Sigmoid colon (tissue), 7 donors: ENCODE results near the gene KLRC3. TPM values are rescaled to one million over a fixed set of nuclear protein-coding genes. Genes with fewer than 3 reads are reported as not detected.
A peak's percentile ranks its signal among the peaks of the same experiment; 100 is the strongest.
"Not testable (repeated sequence)": the region's sequence is repeated elsewhere in the genome, so short reads cannot be mapped to it uniquely, and the experiment has no call there.

Experiments used
- DNase-seq: peaks from one replicate; pipeline ENCODE4 v3.0.0-alpha.2; 2019
- H3K27ac ChIP-seq, 4 donors: fragments of 200-600 bp; sonication (generic); one replicate each; pipeline ENCODE4 v1.5.1; 2016 to 2019; ENCODE audit warnings: mild to moderate bottlenecking in 1 of 4
- H3K27me3 ChIP-seq, 3 donors: fragments of 200-600 bp; sonication (generic); one replicate each; pipeline ENCODE4 v1.5.1; 2019; ENCODE audit warnings: mild to moderate bottlenecking in 1 of 3
- H3K36me3 ChIP-seq, 4 donors: fragments of 200-600 bp; sonication (generic); one replicate each; pipeline ENCODE4 v1.5.1; 2016 to 2019
- H3K4me1 ChIP-seq, 4 donors: fragments of 200-600 bp; sonication (generic); one replicate each; pipeline ENCODE4 v1.5.1; 2017 to 2019
- H3K4me3 ChIP-seq, 4 donors: fragments of 200-600 bp; sonication (generic); one replicate each; pipeline ENCODE4 v1.5.1; 2017 to 2019; ENCODE audit warnings: mild to moderate bottlenecking in 2 of 4, moderate library complexity in 1 of 4
- H3K9me3 ChIP-seq, 4 donors: fragments of 200-600 bp in 3 of 4; sonication (generic) in 3 of 4; one replicate each; pipeline versions ENCODE4 v1.5.1 to v1.6.1; 2013 to 2019
- EP300 ChIP-seq, 4 donors: sonication (generic); formaldehyde crosslinking; IDR thresholded peaks; one replicate each; pipeline ENCODE4 v1.6.1; 2017; ENCODE audit warnings: antibody characterized with exemption in 4 of 4
- POLR2A ChIP-seq, 2 donors: fragments of 450-650 bp; IDR thresholded peaks; one replicate each; pipeline ENCODE4 v1.6.1; 2016; ENCODE audit warnings: antibody characterized with exemption in 2 of 2, mild to moderate bottlenecking in 2 of 2, moderate library complexity in 2 of 2
- POLR2AphosphoS5 ChIP-seq, 4 donors: sonication (generic); formaldehyde crosslinking; IDR thresholded peaks; one replicate each; pipeline ENCODE4 v1.6.1; 2017; ENCODE audit warnings: antibody characterized with exemption in 4 of 4
- WGBS, 2 donors: extraction: QIAGEN DNeasy Blood & Tissue Kit; methylation state at CpG; one replicate each; pipeline ENCODE4 v1.1.7; 2013; 5-methylcytosine and 5-hydroxymethylcytosine counted together
- intact Hi-C: fragments of 100-400 bp; cut with DNase I; formaldehyde crosslinking; loops from one replicate; pipeline ENCODE4 v1.15.1; 2023
- polyA plus RNA-seq, 3 donors: library from polyadenylated mRNA; stranded (reverse); fragments of 200-250 nt; gene quantifications; one replicate each; pipeline ENCODE4 v1.2.3, GENCODE V29; 2013
- total RNA-seq, 4 donors: library from RNA; depleted of rRNA; stranded (reverse); fragments of >200 nt; gene quantifications; one replicate each; pipeline ENCODE4 v1.1.0, GENCODE V29; 2016
- TF ChIP-seq, protein P1 (sequence below), 4 experiments: fragments of 450-650 bp in 3 of 4; fragments of 200-600 bp in 1 of 4; IDR thresholded peaks; one replicate each; pipeline ENCODE4 v1.5.1; 2016 to 2019; ENCODE audit warnings: antibody characterized with exemption in 4 of 4, mild to moderate bottlenecking in 3 of 4, moderate library complexity in 2 of 4
- donor health status: healthy with polysubstance abuse.
- donor health status: Bipolar disorder and iron deficiency.
- donor health status: healthy.

KLRC3 gene
- total and polyA plus RNA-seq, 7 donors, result 1.8 TPM; not detected in 6

DNA sequence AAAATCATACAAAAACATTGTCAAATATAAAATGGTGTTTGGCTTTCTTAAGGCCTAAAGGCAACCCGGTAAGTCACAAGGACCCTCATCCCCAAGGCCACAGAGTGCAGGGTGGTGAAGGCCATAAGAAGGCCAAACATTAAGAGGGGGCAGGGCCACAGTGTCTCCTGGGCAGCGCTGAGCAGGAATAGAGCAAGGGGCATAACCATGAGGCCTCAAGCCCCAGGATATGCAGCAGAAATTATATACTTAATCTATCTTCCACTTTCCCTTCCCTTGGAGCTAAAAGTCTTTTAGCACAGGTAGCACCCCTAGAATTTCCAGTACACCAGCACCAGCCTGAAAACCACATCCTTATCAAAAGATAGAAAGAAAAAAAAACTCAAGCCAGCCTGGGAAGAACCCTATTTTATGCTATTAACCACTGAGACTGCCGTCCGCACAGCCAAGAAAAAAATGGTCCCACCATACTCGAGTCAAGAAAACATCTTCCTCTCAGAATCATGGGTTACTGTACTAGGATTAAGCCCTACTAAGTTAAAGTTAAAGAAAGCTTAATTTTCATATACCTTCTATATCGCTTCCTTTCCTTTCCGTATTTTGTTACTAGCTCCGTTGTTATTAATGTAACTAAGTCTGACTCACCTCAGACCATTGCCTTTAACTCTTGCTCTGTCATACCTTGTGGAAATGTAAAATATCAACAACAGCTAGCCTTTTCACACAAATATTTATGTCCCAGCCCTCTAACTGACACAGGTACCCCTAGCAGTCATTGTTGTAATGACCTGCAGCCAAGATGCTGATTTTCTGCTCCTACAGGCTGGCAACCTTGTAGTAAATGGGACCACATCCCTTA lies 50.6 kb downstream of the KLRC3 start:
- DNase-seq, result no peak
- H3K9me3 ChIP-seq, result no peaks in the 10 kb centered on the region
- peaks cover 0 to 16% (median 15%) of the 10 kb centered on the region in 4 donors for H3K4me1 ChIP-seq
- intact Hi-C loops, result loop anchor here (10.0 kb wide), 2 partner anchors 355 to 805 kb away; partner anchors contain the start of genes SMIM10L1 and YBX3
- H3K4me3 ChIP-seq, result no peak overlapping the region
- H3K27ac ChIP-seq, result no peak overlapping the region
- WGBS, 2 donors, result 88 to 96% methylated on average over 8 of the region's 8 CpGs
- no peaks in the 10 kb centered on the region for H3K36me3 ChIP-seq
- TF ChIP-seq, protein P1, sequence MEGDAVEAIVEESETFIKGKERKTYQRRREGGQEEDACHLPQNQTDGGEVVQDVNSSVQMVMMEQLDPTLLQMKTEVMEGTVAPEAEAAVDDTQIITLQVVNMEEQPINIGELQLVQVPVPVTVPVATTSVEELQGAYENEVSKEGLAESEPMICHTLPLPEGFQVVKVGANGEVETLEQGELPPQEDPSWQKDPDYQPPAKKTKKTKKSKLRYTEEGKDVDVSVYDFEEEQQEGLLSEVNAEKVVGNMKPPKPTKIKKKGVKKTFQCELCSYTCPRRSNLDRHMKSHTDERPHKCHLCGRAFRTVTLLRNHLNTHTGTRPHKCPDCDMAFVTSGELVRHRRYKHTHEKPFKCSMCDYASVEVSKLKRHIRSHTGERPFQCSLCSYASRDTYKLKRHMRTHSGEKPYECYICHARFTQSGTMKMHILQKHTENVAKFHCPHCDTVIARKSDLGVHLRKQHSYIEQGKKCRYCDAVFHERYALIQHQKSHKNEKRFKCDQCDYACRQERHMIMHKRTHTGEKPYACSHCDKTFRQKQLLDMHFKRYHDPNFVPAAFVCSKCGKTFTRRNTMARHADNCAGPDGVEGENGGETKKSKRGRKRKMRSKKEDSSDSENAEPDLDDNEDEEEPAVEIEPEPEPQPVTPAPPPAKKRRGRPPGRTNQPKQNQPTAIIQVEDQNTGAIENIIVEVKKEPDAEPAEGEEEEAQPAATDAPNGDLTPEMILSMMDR (IDR thresholded peaks at IDR 0.05), result no peak
- TF ChIP-seq POLR2A (IDR thresholded peaks at IDR 0.05), result no peak
- no peak for TF ChIP-seq POLR2AphosphoS5 (IDR thresholded peaks at IDR 0.05)
- no peak for TF ChIP-seq EP300 (IDR thresholded peaks at IDR 0.05)
- H3K27me3 ChIP-seq, result no peaks in the 10 kb centered on the region

DNA sequence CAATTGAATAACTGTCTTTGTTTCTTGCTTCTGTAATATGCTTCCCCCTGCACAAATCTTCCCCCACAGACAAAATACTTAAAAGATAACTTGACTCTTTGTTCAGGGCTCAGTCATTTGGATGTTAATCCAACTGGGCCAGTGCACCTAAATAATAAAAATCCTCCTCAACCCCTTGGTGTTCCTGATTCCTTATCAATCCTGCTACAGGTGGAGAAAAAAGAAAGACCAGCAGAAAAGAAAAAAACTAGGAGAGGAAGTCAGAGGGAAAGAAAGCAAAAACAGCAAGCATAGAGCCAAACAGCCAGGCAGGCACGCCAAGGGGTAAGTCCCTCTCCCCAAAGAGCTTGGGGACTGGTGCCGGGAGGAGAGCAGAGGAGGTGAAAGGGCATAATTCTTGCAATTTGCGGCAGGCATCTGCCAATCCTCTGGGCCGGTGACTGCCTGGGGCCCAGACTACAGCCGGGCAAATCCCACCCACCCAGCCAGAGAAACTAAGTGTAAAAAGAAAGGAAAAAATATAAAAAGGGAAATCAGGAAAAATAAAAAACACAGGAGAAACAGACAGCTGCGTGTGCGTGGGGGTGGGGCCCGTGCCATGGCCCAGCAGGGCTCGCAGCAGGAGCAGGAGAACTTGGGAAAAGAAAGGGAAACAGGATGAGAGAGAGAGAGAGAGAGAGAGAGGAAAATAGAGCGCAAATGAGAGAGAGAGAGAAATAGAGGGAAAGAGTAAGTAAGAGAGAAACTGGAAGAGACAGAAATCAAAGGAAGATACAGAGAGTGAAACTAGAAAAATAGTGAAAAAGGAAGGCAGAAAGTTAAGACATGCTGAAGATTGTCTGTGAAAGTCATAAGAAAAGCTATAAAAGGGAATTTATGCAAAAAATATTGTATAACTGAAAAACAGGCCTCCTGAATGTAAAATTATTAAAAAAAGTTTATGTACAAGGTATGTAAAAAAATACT lies 51.9 kb downstream of the KLRC3 start:
- no peaks in the 10 kb centered on the region for H3K36me3 ChIP-seq
- no peak for DNase-seq
- WGBS, 2 donors, result 84 to 96% methylated on average over 10 of the region's 10 CpGs
- no peaks in the 10 kb centered on the region for H3K27me3 ChIP-seq
- TF ChIP-seq, protein P1 (IDR thresholded peaks at IDR 0.05), result no peak
- TF ChIP-seq POLR2AphosphoS5 (IDR thresholded peaks at IDR 0.05), result no peak
- no peak for TF ChIP-seq EP300 (IDR thresholded peaks at IDR 0.05)
- TF ChIP-seq POLR2A (IDR thresholded peaks at IDR 0.05), result no peak
- no peaks in the 10 kb centered on the region for H3K9me3 ChIP-seq
- intact Hi-C loops, result loop anchor here (10.0 kb wide), 2 partner anchors 356 to 806 kb away; partner anchors contain the start of genes SMIM10L1 and YBX3
- H3K4me3 ChIP-seq, result no peak overlapping the region
- peak overlapping the region in 1 of 4 donors; percentile 55 for H3K27ac ChIP-seq
- H3K4me1 ChIP-seq, result peaks cover 0 to 21% (median 17%) of the 10 kb centered on the region in 4 donors

DNA sequence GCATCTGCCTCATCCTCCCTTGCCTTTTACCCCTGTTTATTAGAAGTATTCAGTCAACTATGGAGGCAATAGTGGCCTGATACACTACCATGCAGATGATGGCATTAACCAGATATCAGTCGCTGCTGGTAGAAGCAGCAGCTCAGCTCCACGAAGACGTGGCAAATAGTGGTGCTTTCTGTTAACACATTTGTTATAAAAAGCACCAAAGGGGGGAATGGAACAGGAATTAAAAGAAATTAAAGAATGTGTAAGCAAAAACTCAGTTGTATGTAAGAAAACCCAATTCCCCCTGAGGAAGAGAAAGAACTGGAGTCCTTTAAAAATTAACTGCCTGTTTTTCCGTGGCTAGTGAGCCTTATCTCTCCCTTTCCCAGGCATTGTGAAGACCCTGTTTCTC lies 52.7 kb downstream of the KLRC3 start:
- Histone ChIP-seq H3K27ac (peak overlapping the region in 1 of 4 donors; percentile 92), H3K4me1 (peaks cover 0 to 29% (median 25%) of the 10 kb centered on the region in 4 donors)
- H3K9me3 ChIP-seq, H3K27me3 ChIP-seq, DNase-seq, H3K36me3 ChIP-seq, H3K4me3 ChIP-seq: not testable (repeated sequence)
- WGBS, 2 donors, result 74 to 88% methylated on average over 4 of the region's 4 CpGs
- intact Hi-C loops, result loop anchor here (10.0 kb wide), 2 partner anchors 357 to 807 kb away; partner anchors contain the start of genes SMIM10L1 and YBX3

DNA sequence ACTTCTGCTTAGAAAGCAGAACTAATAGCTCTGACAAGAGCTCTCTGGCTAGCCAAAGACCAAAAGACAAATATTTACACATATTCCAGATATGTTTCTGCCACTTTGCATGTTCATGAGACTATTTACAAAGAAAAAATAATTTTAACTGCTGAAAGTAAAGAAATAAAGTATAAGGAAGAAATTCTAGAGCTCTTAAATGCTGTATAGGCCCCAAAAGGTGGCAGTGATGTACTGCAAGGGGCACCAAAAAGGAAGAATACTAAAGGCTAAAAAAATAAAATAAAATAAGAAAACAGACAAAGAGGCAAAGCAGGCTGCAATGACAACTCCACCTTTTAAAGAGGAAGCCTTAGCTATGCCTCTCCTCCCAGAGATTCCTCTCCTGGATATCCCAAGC lies 53.5 kb downstream of the KLRC3 start:
- Histone ChIP-seq H3K4me1 (peaks cover 0 to 35% (median 31%) of the 10 kb centered on the region in 4 donors), H3K27ac (peak overlapping the region; percentile 89 to 94 (median 90)), H3K36me3 (no peaks in the 10 kb centered on the region), H3K4me3 (no peak overlapping the region), H3K9me3 (no peaks in the 10 kb centered on the region), H3K27me3 (no peaks in the 10 kb centered on the region)
- intact Hi-C loops, result loop anchor here (10.0 kb wide), 2 partner anchors 358 to 808 kb away; partner anchors contain the start of genes SMIM10L1 and YBX3
- TF ChIP-seq POLR2A (IDR thresholded peaks at IDR 0.05) (no peak), EP300 (IDR thresholded peaks at IDR 0.05) (no peak), POLR2AphosphoS5 (IDR thresholded peaks at IDR 0.05) (no peak)
- TF ChIP-seq, protein P1 (IDR thresholded peaks at IDR 0.05), result no peak
- DNase-seq, result no peak
